HG03135 (cell line): ENCODE data around the gene RASIP1.

ENCODE experiments used
- ATAC-seq: cut with Tn5 transposase; IDR thresholded peaks from one replicate; pipeline ENCODE4 v1.9.1; 2021; ENCODE audit warnings: mild to moderate bottlenecking, moderate library complexity; ENCODE audit not compliant: unreplicated experiment

RASIP1 gene

DNA sequence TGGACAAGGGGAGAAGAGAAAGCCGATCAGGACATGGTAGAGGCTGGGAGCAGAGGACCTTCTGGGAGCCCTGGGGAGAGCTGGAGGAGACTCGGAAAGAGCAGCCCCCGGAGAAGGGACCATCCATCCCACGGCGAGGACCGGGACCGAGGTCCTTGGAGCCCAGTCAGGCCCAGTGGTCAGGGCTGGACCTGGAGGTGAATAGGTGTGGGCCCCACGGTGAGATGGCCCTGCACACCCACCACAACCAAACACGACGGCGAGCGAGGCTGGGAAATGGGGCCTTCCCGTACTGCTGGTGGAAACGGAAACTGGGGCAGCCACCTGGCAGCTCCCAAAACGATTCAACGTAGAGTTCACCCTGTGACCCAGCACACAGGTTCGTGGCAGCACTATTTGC is 63.9 kb downstream of the RASIP1 start:
- ATAC-seq = no peak

DNA sequence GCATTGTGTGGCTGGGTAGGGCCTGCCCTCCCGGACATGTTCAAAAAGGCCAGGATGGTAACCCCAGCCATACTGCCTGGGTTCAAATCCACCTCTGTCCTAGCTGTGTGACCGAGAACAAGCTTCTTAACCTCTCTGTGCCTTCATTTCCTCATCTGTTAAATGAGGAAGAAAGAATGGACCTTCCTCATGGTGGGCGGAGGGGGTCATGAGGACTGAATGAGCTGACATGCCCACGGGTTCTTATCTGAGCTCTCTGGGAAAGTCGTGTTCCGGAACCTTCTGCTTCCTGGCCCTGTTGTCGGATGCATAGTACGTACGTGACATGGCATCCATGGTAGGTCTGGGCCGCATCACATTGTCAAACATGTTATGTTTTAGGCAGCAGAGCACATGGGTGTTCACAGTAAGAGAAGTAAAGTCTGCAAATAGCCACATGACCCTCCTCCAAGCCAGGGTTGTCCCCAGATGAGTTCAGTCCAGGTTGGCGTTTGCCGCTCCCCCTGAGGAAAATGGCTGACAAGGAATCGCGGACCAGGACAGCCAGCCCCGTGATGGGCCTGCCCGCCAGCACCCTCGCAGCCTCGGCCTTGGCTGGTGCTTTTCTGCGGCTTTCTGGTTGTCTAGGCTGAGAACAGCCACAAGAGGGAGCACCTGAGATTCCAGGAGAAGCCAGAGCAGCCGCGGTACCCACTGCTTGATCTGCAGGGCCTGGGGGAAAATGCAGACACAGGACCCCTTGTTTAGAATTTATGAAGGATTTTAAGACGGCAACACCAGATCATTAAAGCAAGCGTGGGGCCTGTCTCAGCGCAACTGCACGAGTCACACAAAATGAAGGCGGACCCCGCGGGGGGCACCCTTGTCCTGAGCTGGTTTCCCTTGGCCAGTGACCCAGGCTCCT is 65.2 kb downstream of the RASIP1 start:
- ATAC-seq = no peak

DNA sequence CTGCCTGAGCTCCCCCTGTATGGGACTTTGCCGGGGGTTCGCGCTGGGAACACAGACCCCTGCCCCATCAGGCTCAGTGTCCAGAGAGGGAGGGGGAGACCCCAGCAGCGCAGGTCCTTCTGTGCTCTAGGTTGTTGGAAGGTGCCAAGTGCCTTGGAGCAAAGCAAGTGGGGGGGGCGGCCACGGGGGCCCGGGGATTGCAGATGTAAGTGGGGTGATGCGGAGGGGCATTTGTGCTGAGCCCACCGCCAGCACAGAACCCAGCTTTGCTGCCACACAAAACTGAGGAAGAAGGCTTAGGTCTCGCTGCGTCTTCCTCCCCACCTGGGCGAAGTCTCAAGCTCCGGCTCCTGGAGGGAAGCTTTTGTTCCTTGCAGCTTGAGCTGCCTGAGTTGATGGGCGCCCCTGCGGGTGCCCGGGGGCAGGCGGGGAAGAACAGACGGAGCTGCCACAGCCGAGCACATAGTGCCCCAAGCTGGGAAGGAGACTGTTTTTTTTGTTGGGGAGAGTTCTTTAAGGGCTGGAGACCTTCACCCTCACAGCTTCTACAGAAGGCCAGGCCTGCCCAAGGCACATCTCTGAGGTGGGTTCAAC is 66.1 kb downstream of the RASIP1 start:
- ATAC-seq = no peak

DNA sequence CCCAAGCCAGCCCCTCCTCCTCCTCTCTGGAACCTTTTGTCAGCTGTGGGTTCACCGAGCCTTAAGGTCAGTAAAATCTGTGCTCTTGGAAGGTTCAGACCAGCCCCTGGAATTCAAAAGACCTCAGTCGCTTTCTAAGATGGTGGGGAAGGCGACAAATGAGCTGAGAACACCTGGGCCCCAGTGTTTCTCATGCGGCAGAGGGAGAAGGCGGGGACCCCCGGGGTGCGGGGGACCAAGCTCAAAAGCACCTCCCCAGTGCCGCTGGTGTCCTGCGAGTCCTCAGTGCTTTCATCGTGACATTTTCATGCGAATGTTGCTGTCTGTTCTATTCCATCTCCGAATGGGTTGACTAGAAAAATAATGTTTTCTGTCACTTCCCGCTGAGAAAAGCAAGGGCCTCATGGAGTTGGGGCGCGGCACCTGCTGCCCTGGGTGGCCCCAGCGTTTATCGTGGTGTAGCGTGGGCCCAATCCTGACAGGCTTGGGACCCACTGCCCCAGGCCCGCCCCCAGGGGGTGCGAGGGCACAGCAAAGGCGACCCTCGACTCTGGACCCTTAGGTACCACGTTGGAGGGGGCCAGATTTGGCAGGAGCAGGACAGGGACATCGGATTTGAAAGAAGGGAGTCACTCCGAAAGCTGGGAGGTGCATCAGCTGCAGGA is 66.8 kb downstream of the RASIP1 start:
- ATAC-seq = no peak

DNA sequence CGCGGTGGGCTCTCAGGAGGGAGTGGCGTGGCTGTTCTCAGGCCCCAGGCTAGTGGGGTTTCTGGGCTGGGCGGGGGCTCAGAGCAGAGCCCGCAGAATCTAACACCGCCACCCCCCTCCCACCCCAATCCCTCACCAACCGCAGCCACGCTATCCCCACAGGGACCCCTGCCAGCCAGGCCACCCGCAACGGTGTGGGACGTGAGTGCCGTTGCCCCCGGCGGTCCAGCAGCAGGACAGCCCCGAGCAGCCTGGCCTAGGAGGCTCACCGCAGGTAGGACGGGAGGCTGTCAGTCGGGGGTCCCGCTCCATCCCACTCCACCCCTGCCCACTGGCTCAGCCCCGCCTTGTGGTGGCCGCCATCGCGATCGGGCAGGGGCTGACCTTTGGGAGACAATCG is 67.4 kb downstream of the RASIP1 start, which contains the start of gene NTN5:
Gene NTN5, minus strand, starts transcription at position 24 of the 400 bp plus-strand sequence. CDS start 2,031 bp downstream, outside the sequence.
- no peak for ATAC-seq

DNA sequence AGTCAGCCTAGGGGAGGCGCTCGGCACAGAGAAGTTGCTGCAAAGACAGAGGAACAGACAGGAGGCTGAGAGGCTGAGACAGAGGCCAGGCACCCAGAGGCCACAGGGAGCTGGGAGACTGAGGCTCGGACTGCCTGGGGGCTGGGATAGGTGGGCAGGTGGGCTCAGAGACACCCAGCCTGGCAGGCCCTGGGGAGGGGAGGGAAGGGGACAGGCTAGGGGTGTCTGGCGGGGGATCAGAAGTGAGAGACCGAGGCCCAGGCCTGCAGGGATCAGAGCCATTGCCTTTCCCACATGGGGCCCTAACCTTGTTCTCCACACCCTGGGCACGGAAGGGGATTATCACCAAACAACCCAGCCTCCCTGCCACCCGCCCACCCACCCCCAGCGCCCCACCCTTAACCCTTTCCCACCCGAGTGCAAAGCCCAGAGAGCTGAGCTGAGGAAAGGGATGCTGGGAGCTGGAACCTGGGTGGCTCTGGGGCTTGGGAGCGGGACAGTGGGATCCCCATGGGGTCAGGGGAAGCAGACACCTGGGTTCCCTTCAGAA is 68.9 kb downstream of the RASIP1 start:
- no peak for ATAC-seq

DNA sequence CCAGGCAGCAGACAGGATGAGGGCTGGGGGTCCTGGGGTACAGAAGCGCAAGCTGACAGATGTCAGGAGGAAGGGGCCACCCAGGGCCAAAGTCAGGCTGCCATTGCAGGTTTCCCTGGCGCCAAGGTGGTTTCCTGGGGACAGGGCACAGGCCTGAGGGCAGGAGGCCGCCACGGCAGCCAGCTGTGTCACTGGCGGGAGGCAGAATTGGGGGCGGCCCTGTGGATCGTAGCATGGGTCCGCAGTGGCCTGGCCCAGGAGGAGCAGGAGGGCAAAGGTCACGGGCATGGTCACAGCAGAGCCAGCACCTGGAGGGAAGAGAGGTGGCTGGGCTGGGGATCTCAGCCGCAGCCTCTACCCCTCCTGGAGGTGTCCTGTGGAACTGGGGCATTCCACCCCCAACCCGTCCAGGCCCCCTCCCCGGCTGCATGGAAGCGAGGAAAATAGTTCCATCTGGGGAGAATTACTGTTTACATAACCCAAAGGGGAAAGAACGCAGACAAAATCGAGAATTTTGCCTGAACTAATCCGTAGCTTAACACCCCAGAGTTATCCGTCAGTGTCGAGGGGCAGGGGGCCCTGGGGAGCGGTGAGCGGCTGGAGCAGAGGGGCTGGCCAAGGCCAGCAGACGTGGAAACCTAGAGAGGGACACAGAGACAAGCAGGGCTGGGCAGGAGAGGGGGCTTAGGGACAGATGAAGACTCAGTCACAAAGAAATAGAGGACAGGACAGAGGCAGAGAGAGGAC is 69.5 kb downstream of the RASIP1 start:
- ATAC-seq = no peak
